ENCODE results near the gene TMEM52. TPM values are rescaled to one million over a fixed set of nuclear protein-coding genes. Genes with fewer than 3 reads are reported as not detected.

Gene TMEM52
- total and polyA plus RNA-seq, 2 donors (not counting 3 experiments of a cell fraction or from before 2014, with no cell fraction given), result 1.6 to 1.7 TPM

- dilution Hi-C loops (cut with MboI; ENCODE audit: extremely low pct_ligation_motif_present, low sequenced_read_pairs) (no loop called here), intact Hi-C loops (cut with micrococcal nuclease) (no loop called here)
- no peak overlapping the region for H2AFZ ChIP-seq (ENCODE audit: low read depth, low read length)
- no TSS peak for BruUV-seq (replicated peaks)
- no peak overlapping the region for H3K9ac ChIP-seq (replicated peaks; ENCODE audit: extremely low read depth, insufficient read depth, low read length)
- peaks cover 5% of the 10 kb centered on the region for H3K4me1 ChIP-seq (ENCODE audit: control insufficient read depth, extremely low read depth, insufficient read depth, low read length)
- POLR2A ChIA-PET, result no interaction called here
- H3K36me3 ChIP-seq (ENCODE audit: control insufficient read depth in 2 of 2, extremely low read depth in 1 of 2, insufficient read depth in 2 of 2, low read length in 2 of 2), result no peaks in the 10 kb centered on the region
- no peak overlapping the region for H3K4me3 ChIP-seq (replicated peaks in 1 of 3; ENCODE audit: insufficient read depth in 1 of 3, low read depth in 1 of 3, low read length in 3 of 3)
- H3K27ac ChIP-seq (ENCODE audit: insufficient read depth, low read depth, low read length), result no peak overlapping the region
- H3K4me2 ChIP-seq (ENCODE audit: insufficient read depth, low read length), result no peak overlapping the region
- no peaks in the 10 kb centered on the region for H3K27me3 ChIP-seq (ENCODE audit: control insufficient read depth in 2 of 2, insufficient read depth in 2 of 2, low read length in 2 of 2)
- H3K9me3 ChIP-seq (replicated peaks; ENCODE audit: control insufficient read depth, insufficient read depth, low read length), result no peaks in the 10 kb centered on the region
- H3K79me2 ChIP-seq (ENCODE audit: control insufficient read depth, insufficient read depth, low read length), result no peaks in the 10 kb centered on the region
- no peaks in the 10 kb centered on the region for H3K9me1 ChIP-seq (replicated peaks; ENCODE audit: control insufficient read depth, extremely low read depth, insufficient read depth, low read length)
- FAIRE-seq (no peak), DNase-seq (ENCODE audit: low read depth, low spot score) (no peak)
- no peaks in the 10 kb centered on the region for H4K20me1 ChIP-seq (replicated peaks; ENCODE audit: control insufficient read depth, extremely low read depth, insufficient read depth, low read length)
- TF ChIP-seq CTCF (IDR thresholded peaks at IDR 0.05; ENCODE audit: extremely low read depth in 1 of 2, insufficient read depth in 1 of 2, low read depth in 1 of 2, low read length in 2 of 2) (no peak), POLR2AphosphoS5 (IDR thresholded peaks at IDR 0.05; ENCODE audit: insufficient read depth, low read depth, low read length) (no peak), MYC (IDR thresholded peaks at IDR 0.05; ENCODE audit: low read depth, low read length) (no peak), GATA2 (IDR thresholded peaks at IDR 0.05; ENCODE audit: insufficient read depth, insufficient read length, low read depth, low read length) (no peak), MAX (IDR thresholded peaks at IDR 0.05; ENCODE audit: insufficient read depth, insufficient read length) (no peak), EZH2 (IDR thresholded peaks at IDR 0.05; ENCODE audit: borderline replicate concordance, low read depth, low read length, severe bottlenecking) (no peak), FOS (IDR thresholded peaks at IDR 0.05; ENCODE audit: borderline replicate concordance, insufficient read depth, low read length) (no peak), JUN (IDR thresholded peaks at IDR 0.05; ENCODE audit: borderline replicate concordance, insufficient read depth, insufficient read length, low read depth) (no peak), POLR2A (IDR thresholded peaks at IDR 0.05; ENCODE audit: low read depth, low read length) (no peak)
- CTCF ChIA-PET, result interaction anchor here (1.0 to 1.2 kb wide), 2 partner anchors 12 to 124 kb away, joined by 3 to 5 read pairs; no protein-coding TSS in a partner anchor
Observed at GRCh38 chr1:1920608-1921458, 1.8 kb upstream of the TMEM52 start.
